Activated gamma-delta T cell treated with Interleukin-2 at 50 U/mL for 16 hours (primary cell): ENCODE measurements around the gene ARHGAP10.

ENCODE experiments used
- DNase-seq: peaks from one replicate; pipeline ENCODE4 v3.0.0-alpha.2; 2020

The ARHGAP10 gene, protein sequence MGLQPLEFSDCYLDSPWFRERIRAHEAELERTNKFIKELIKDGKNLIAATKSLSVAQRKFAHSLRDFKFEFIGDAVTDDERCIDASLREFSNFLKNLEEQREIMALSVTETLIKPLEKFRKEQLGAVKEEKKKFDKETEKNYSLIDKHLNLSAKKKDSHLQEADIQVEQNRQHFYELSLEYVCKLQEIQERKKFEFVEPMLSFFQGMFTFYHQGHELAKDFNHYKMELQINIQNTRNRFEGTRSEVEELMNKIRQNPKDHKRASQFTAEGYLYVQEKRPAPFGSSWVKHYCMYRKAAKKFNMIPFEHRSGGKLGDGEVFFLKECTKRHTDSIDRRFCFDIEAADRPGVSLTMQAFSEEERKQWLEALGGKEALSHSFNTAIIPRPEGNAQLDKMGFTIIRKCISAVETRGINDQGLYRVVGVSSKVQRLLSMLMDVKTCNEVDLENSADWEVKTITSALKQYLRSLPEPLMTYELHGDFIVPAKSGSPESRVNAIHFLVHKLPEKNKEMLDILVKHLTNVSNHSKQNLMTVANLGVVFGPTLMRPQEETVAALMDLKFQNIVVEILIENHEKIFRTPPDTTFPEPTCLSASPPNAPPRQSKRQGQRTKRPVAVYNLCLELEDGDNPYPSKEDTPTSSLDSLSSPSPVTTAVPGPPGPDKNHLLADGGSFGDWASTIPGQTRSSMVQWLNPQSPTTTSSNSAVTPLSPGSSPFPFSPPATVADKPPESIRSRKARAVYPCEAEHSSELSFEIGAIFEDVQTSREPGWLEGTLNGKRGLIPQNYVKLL

GRCh38 chr4:147731580-147732517, at the start of gene ARHGAP10:
Gene ARHGAP10 (plus strand): TSS chr4:147732088. CDS start chr4:147732302, 214 bp downstream.
- DNase-seq = peak; percentile 65

DNA sequence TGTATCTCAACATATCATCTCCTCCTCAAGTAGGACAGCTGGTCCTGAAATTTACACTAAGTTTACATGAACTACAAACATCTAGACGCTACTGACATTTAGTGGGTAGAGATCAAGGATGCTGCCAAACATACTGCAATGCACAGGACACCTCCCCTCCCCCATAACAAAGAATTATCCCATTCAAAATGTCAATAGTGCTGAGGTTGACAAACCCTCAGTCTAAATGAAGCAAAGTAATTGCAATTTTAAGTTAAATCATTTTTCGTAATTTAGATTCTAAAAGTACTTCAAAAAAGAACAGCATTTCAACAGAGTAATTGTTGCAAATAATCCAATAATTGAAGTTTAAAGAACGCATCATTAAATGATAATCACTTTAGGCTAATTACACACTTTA, 49.1 kb upstream of the ARHGAP10 start:
- no peak for DNase-seq

DNA sequence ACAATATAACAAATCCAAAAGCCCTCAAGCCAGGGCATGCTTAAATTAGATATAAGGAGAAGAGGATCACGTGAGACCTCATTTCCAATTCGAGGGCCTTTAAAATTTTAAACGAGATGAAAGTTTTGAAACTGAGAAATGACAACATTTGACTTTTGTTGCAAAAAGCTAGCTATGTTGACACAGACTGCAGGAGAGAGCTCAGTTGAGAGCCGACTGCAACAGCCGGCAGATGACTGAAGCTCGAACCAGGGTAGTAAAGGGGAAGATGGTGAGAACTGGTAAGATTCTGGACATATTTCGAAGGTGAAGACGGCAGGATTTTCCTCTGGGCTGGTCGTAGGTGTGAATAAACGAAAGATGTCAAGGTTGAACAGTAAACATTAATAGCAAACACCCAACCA, 48.7 kb upstream of the ARHGAP10 start:
- no peak for DNase-seq

DNA sequence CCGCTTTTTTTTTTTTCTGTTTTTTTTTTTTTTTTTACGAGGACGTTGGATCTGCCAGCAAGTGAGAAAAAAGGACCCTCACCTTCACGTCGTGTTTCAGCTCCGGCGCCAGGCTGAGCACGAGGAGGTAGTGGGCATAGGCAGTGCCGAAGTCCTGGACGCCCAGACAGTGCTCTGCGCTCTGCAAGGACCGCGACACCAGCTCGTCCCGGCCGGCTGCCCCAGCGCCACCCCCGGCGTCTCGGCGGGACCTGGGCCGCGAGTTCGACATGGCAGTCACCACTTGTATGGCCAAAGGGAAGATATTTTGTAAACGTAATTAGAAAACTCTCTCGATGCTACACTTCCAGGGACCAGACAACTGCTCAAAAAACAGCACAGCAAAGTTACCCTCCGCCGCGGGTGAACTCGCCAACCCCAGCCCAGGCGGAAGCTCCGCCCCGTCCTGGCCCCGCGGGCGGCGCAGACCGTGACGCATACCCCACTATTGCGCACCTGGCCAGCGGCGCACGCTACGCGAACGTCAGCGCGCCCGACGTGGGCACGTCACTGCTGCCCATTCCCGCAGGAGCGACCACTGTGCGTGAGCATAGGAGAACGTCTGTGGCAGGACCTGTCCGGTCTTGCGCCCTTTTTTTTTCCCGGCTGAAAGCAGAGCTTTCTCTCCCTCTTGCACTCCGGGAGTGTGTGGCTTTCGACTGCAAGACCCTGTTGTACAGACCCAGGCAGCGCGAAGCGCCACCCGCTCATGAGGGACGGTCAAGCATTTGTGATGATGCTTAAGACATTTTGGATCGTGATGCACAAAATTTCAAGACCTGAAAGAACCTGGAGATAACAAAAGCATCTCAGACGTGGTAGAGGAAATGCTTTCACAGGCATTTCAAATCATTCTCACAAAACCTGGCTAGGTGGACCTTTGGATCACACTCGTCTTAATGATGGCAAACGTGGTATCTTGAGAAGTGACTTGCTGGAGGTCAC, 47.9 kb upstream of the ARHGAP10 start, which contains the start of gene PRMT9:
PRMT9 (minus strand) TSS at position 447 of the 984 bp plus-strand sequence; CDS start at position 271, 176 bp downstream.
- DNase-seq = peak; percentile 82

GRCh38 chr4:147689067-147689466, 42.8 kb upstream of the ARHGAP10 start:
- no peak for DNase-seq

DNA sequence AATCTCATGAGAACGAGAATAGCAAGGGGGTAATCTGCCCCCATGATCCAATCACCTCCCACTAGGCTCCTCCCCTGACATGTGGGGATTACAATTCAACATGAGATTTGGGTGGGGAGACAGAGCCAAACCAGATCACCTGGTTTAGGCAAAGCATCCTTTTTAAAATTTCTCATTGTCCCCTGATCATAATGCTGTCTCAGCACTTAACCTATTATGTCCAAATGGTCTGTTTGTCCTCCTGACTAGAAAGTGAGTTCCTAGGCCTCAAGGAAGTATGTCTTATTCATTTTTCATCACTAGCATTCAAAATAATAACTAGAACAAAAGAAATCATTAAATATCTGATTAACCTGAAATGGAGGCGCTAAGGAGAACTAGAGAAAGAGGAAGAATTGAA, 40.1 kb upstream of the ARHGAP10 start:
- no peak for DNase-seq

DNA sequence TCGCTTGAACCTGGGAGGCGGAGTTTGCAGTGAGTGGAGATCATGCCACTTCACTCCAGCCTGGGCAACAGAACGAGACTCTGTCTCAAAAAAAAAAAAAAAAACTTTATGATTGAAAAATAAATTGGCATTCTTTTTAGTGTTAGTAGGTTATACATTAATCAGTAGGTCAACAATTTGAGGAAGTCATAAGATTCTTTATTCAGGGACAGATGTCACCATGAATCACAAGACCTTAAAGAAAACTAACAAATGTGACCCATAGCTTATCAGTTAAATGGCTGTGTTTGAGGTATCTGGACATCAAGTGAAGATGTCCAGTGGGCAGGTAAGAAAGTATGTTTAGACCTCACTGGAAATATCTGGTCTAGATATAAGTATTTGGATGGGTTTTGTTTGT, 38.7 kb upstream of the ARHGAP10 start:
- DNase-seq = no peak

- no peak for DNase-seq
These were observed 35.0 kb upstream of the ARHGAP10 start for GRCh38 chr4:147696866-147697265.

GRCh38 chr4:147704846-147705245, 27.0 kb upstream of the ARHGAP10 start:
- no peak for DNase-seq

- DNase-seq = peak; percentile 52
These were observed 23.8 kb upstream of the ARHGAP10 start for GRCh38 chr4:147707892-147708672.

DNA sequence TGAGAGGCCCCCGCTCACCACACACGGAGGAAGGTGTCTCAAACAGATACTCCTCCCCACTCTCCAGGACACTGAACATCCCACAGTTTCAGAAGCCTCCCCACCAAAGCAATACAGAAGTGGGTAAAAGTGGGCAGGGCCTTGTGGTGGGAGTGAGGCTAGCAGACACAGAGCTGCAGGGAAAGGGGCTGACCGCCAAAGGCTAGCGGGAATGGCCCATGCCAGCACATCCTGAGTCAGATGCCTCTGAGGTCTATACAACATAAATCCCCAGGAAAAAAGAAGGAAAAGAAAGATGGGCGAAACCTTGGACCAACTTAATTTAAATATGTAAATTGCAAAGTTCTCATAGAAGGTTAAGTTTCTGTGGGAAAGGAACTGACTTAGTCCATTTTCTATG, 21.9 kb upstream of the ARHGAP10 start:
- no peak for DNase-seq

DNA sequence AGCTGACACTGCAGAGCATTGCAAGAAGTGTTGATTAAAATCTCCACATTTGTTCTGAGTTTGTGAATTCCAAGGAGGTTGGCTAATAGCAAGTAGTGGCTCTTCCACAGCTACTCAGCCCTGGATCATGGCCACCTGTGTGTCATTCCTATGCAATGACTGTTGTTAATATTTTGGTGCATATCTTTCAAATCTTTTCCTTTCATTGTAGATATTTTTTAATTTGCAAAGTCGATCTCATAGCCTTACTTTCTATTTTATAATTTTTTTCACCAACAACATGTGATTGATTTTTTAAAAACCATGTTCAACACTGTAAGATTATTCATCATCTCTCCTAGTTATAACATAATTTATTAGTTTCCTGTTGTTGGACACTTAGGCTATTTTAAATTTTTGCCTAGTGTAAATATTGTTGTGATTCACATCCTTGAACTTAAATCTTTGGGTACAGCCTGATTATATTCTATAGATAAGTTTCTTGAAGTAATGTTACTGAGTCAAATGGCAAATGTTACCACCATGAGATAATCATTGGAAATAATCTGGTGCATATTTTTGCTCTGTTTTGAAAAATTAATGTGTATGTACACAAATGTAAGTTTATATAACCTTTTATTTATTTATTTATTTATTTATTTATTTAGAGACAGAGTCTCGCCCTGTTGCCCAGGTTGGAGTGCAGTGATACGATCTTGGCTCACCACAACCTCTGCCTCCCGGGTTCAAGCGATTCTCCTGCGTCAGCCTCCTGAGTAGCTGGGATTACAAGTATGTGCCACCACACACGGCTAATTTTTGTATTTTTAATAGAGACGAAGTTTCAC, 17.1 kb upstream of the ARHGAP10 start:
- DNase-seq = no peak

DNA sequence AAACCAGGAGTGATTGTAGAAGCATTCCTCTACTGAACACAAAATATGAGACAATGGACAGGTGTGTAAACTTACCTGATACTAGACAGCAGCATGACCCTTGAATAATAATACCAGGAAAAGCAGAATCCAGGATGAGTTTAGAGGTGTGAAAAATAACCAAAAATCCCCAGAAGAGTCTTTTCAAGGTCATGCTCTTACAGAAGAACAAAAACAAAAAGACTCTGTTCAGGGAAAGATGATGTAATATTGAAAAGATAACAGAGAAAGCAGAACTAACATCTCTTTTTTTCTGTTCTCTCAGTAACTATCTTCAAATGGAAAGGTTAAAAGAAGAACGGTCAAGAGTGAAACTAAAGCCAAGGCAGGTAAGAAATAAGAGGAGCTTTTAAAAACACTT, 14.0 kb upstream of the ARHGAP10 start:
- DNase-seq = no peak

GRCh38 chr4:147723326-147723725, 8.6 kb upstream of the ARHGAP10 start:
- DNase-seq = no peak

- DNase-seq = no peak
These were observed 7.3 kb upstream of the ARHGAP10 start for GRCh38 chr4:147724468-147725201.

DNA sequence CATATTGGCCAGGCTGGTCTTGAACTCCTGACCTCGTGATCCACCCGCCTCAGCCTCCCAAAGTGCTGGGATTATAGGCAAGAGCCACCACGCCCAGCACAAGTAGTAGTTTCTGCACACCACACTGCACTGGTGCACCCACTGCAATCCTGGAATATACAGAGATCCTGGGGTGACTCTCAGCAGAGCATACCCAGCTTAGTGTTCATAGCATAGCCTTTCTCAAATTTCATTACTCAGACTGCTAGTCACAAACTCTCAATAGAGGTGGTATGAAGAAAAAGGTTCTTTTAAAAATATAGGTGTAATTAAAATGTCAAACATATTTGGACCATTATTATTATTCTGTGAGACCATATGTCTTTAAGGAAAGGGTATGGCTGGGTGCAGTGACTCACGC, 6.2 kb upstream of the ARHGAP10 start:
- no peak for DNase-seq

GRCh38 chr4:147727476-147728028, 4.3 kb upstream of the ARHGAP10 start:
- no peak for DNase-seq

DNA sequence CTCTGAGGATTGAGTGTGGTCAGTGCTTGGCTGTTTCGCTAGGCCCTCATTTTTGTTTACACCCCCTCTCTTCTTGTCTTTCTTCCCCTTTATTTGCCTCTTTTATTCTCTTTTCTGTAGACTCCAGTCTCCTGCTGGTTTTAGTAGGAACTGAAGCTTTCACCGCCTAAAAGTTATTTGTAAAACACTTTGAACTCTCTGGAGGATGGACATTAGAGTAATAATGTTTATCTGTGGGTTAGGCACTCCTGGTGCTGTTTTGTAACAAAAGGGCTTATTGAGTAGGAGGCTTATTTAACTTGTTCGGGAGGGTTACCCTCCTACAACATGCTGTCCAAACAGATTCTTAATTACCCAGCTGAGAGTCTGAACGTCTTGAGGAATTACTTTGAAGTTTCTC, 1.6 kb upstream of the ARHGAP10 start:
- DNase-seq = no peak
